GM23338 (cell line): Measurements from ENCODE around the gene AGAP1. TPM values are rescaled to one million over a fixed set of nuclear protein-coding genes. Genes with fewer than 3 reads are reported as not detected.

Experiments
- ATAC-seq: fragments of 200-7000 bp; cut with Tn5 transposase; 3 replicates; pipeline ENCODE4 v1.9.1; 2020
- DNase-seq: peaks from one replicate; pipeline ENCODE4 v3.0.0-alpha.2; 2015; ENCODE audit warnings: low spot score
- H2AFZ ChIP-seq: fragments of 200-600 bp; sonication (generic); 2 replicates; pipeline ENCODE4 v1.8.0; 2016; ENCODE audit warnings: antibody characterized with exemption, mild to moderate bottlenecking, moderate library complexity
- H3F3A ChIP-seq: fragments of 200-600 bp; sonication (generic); replicated peaks from 2 replicates; pipeline ENCODE4 v1.8.0; 2017; ENCODE audit warnings: antibody characterized with exemption, mixed run types, low read depth
- H3K27ac ChIP-seq: fragments of 200-600 bp; sonication (generic); 2 replicates; pipeline ENCODE4 v1.6.1; 2016; ENCODE audit warnings: low read depth
- H3K27me3 ChIP-seq: fragments of 200-600 bp; sonication (generic); 2 replicates; pipeline ENCODE4 v1.8.0; 2016; ENCODE audit warnings: mild to moderate bottlenecking, mixed run types, moderate library complexity; ENCODE audit not compliant: insufficient read depth
- H3K36me3 ChIP-seq: fragments of 200-600 bp; sonication (generic); 2 replicates; pipeline ENCODE4 v1.8.0; 2016; ENCODE audit warnings: mild to moderate bottlenecking; ENCODE audit not compliant: insufficient read depth
- H3K4me1 ChIP-seq: fragments of 200-600 bp; sonication (generic); 2 replicates; pipeline ENCODE4 v1.8.0; 2016; ENCODE audit warnings: mild to moderate bottlenecking, moderate library complexity; ENCODE audit not compliant: insufficient read depth
- H3K4me2 ChIP-seq: fragments of 200-600 bp; sonication (generic); 2 replicates; pipeline ENCODE4 v1.7.1; 2017; ENCODE audit warnings: mixed run types
- H3K4me3 ChIP-seq: fragments of 200-600 bp; sonication (generic); 2 replicates; pipeline ENCODE4 v1.6.1; 2016; ENCODE audit warnings: mixed run types
- H3K79me2 ChIP-seq: fragments of 200-600 bp; sonication (generic); replicated peaks from 2 replicates; pipeline ENCODE4 v1.8.0; 2017; ENCODE audit warnings: mild to moderate bottlenecking; ENCODE audit not compliant: insufficient read depth
- H3K9me2 ChIP-seq: fragments of 200-600 bp; sonication (generic); 2 replicates; pipeline ENCODE4 v1.8.0; 2017; ENCODE audit not compliant: insufficient read depth
- H4K20me1 ChIP-seq: fragments of 200-600 bp; sonication (generic); replicated peaks from 2 replicates; pipeline ENCODE4 v1.8.0; 2017; ENCODE audit warnings: mild to moderate bottlenecking; ENCODE audit not compliant: insufficient read depth
- H3K27ac Mint-ChIP-seq: 2 replicates; pipeline ENCODE4 v1.8.0; 2020; ENCODE audit warnings: inconsistent platforms, mild to moderate bottlenecking, moderate library complexity, mixed read lengths
- H3K27me3 Mint-ChIP-seq: 3 replicates; pipeline ENCODE4 v1.8.0; 2022; ENCODE audit warnings: low read depth, mild to moderate bottlenecking, moderate library complexity, mixed read lengths, inconsistent platforms; ENCODE audit not compliant: insufficient read depth, poor library complexity
- H3K36me3 Mint-ChIP-seq: 3 replicates; pipeline ENCODE4 v1.8.0; 2021; ENCODE audit warnings: low read depth, mild to moderate bottlenecking, inconsistent platforms, moderate library complexity, mixed read lengths
- H3K4me1 Mint-ChIP-seq: 3 replicates; pipeline ENCODE4 v1.8.0; 2020; ENCODE audit warnings: mild to moderate bottlenecking, inconsistent platforms, mixed read lengths
- H3K4me3 Mint-ChIP-seq: 3 replicates; pipeline ENCODE4 v1.8.0; 2021; ENCODE audit warnings: moderate library complexity, mild to moderate bottlenecking, inconsistent platforms, mixed read lengths
- H3K9me3 Mint-ChIP-seq: 3 replicates; pipeline ENCODE4 v1.8.0; 2020; ENCODE audit warnings: moderate library complexity, mild to moderate bottlenecking, inconsistent platforms, mixed read lengths
- CREB1 ChIP-seq: fragments of 250-450 bp; sonication (Bioruptor Pico); IDR thresholded peaks from 2 replicates; pipeline ENCODE4 v1.5.0; 2020; ENCODE audit warnings: low read depth, mild to moderate bottlenecking, moderate library complexity
- EZH2 ChIP-seq: fragments of 200-600 bp; sonication (generic); IDR thresholded peaks from one replicate; pipeline ENCODE4 v1.8.0; 2017; ENCODE audit warnings: antibody characterized with exemption, mild to moderate bottlenecking, low read depth; ENCODE audit not compliant: unreplicated experiment
- JUNB ChIP-seq: IDR thresholded peaks from one replicate; pipeline ENCODE4 v1.6.1; 2016; ENCODE audit warnings: antibody characterized with exemption; ENCODE audit not compliant: unreplicated experiment
- NANOG ChIP-seq: IDR thresholded peaks from 2 replicates; pipeline ENCODE4 v1.6.1; 2016; ENCODE audit warnings: antibody characterized with exemption, borderline replicate concordance
- POLR2AphosphoS5 ChIP-seq: IDR thresholded peaks from 2 replicates; pipeline ENCODE4 v1.6.1; 2016; ENCODE audit warnings: antibody characterized with exemption, low read depth
- STAT1 ChIP-seq: IDR thresholded peaks from one replicate; pipeline ENCODE4 v1.6.1; 2016; ENCODE audit warnings: antibody characterized with exemption; ENCODE audit not compliant: unreplicated experiment
- ZNF114 ChIP-seq: fragments of 250-450 bp; sonication (Bioruptor Pico); IDR thresholded peaks from 2 replicates; pipeline ENCODE4 v1.5.0; 2020; ENCODE audit warnings: mild to moderate bottlenecking, moderate library complexity
- ZNF331 ChIP-seq: fragments of 250-450 bp; sonication (Bioruptor Pico); IDR thresholded peaks from 2 replicates; pipeline ENCODE4 v1.5.0; 2020; ENCODE audit warnings: low read depth, mild to moderate bottlenecking, moderate library complexity
- polyA plus RNA-seq: library from polyadenylated mRNA; unstranded; fragments of >200 nt; fragmentation: Nextera tagmentation; extraction: Ambion mirVana; gene quantifications from 2 replicates; pipeline ENCODE4 v1.2.1, GENCODE V29; 2016
- total RNA-seq: library from RNA; depleted of rRNA; stranded (reverse); fragments of >200 nt; shearing (Covaris generic); gene quantifications from 2 replicates; pipeline ENCODE4 v1.2.3, GENCODE V29; 2014
- TF ChIP-seq, protein P1 (sequence below): IDR thresholded peaks from 2 replicates; pipeline ENCODE4 v1.6.1; 2016; ENCODE audit warnings: antibody characterized with exemption
- TF ChIP-seq, protein P2 (sequence below): IDR thresholded peaks from one replicate; pipeline ENCODE4 v1.6.1; 2018; ENCODE audit warnings: antibody characterized with exemption; ENCODE audit not compliant: unreplicated experiment

Gene AGAP1
- total and polyA plus RNA-seq, 2 experiments from 2014 or later = 13.3 to 27.9 TPM

DNA sequence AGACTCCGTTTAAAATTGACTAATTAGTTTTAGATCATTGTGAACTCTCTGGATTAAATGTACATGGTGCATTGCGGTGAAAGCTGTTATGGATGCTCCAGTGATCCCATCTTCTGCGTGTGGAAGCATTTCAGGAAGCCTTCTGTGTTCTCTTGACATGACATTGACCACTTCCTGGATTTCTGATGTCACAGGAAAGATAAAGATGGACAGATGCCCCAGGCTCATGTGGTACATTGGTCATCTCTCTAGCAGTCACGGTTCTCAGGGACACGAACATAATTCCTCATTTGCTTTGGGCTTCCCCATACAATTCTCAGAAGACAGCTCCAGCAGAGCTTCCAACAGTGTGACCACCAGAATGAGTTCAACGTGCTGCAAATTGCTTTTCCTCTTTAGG, 26.9 kb downstream of the AGAP1 start (continued):
- no peak for TF ChIP-seq JUNB
- TF ChIP-seq ZNF331 (CRISPR knock-in tag) = no peak
- TF ChIP-seq, protein P1, sequence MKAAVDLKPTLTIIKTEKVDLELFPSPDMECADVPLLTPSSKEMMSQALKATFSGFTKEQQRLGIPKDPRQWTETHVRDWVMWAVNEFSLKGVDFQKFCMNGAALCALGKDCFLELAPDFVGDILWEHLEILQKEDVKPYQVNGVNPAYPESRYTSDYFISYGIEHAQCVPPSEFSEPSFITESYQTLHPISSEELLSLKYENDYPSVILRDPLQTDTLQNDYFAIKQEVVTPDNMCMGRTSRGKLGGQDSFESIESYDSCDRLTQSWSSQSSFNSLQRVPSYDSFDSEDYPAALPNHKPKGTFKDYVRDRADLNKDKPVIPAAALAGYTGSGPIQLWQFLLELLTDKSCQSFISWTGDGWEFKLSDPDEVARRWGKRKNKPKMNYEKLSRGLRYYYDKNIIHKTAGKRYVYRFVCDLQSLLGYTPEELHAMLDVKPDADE = no peak
- no peak for TF ChIP-seq NANOG
- TF ChIP-seq, protein P2, sequence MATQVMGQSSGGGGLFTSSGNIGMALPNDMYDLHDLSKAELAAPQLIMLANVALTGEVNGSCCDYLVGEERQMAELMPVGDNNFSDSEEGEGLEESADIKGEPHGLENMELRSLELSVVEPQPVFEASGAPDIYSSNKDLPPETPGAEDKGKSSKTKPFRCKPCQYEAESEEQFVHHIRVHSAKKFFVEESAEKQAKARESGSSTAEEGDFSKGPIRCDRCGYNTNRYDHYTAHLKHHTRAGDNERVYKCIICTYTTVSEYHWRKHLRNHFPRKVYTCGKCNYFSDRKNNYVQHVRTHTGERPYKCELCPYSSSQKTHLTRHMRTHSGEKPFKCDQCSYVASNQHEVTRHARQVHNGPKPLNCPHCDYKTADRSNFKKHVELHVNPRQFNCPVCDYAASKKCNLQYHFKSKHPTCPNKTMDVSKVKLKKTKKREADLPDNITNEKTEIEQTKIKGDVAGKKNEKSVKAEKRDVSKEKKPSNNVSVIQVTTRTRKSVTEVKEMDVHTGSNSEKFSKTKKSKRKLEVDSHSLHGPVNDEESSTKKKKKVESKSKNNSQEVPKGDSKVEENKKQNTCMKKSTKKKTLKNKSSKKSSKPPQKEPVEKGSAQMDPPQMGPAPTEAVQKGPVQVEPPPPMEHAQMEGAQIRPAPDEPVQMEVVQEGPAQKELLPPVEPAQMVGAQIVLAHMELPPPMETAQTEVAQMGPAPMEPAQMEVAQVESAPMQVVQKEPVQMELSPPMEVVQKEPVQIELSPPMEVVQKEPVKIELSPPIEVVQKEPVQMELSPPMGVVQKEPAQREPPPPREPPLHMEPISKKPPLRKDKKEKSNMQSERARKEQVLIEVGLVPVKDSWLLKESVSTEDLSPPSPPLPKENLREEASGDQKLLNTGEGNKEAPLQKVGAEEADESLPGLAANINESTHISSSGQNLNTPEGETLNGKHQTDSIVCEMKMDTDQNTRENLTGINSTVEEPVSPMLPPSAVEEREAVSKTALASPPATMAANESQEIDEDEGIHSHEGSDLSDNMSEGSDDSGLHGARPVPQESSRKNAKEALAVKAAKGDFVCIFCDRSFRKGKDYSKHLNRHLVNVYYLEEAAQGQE = no peak
- no peak for TF ChIP-seq CREB1
- TF ChIP-seq EZH2 = no peak
- no peak for TF ChIP-seq ZNF114 (CRISPR knock-in tag)
- no peak for TF ChIP-seq STAT1
- no peak for TF ChIP-seq POLR2AphosphoS5

DNA sequence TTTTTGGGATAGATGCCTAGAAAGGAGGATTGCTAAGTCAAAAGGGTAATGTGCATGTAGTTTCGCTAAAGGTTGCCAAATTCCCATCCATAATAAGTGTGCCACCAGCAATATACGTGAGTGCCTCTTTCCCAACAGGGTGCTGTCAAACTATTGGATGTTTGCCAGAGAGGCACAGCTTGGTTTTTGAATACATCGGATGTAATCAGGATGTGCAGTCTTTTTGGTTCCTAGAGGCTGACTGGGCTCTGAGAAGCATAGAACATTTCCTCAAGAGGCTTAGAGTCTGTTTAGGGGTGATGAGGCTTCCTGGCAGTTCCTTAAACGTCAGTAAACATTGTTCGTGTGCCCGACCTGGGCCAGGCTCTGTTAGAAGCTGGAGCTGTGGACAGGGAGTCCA, 28.0 kb downstream of the AGAP1 start:
- Histone ChIP-seq H3K79me2 (peaks cover 88% of the 10 kb centered on the region), H3K4me2 (no peak overlapping the region), H3K27me3 (no peaks in the 10 kb centered on the region), H3K4me1 (peaks cover 9% of the 10 kb centered on the region), H4K20me1 (peaks cover 11% of the 10 kb centered on the region; the same call in 1 of the 2 replicates), H3K27ac (no peak overlapping the region), H3K9me2 (no peaks in the 10 kb centered on the region), H2AFZ (no peak overlapping the region), H3K36me3 (no peaks in the 10 kb centered on the region), H3F3A (no peaks in the 10 kb centered on the region), H3K4me3 (no peak overlapping the region)
- no peak for ATAC-seq
- no peak for DNase-seq
- H3K36me3 Mint-ChIP-seq = peaks cover 3% of the 10 kb centered on the region; the same call in 1 of the 3 replicates
- TF ChIP-seq CREB1 (no peak), ZNF114 (CRISPR knock-in tag) (no peak), POLR2AphosphoS5 (no peak)
- H3K27me3 Mint-ChIP-seq = peaks cover 5% of the 10 kb centered on the region
- no peak overlapping the region for H3K4me3 Mint-ChIP-seq
- H3K4me1 Mint-ChIP-seq = peaks cover 32% of the 10 kb centered on the region
- H3K27ac Mint-ChIP-seq = no peak overlapping the region
- H3K9me3 Mint-ChIP-seq = no peaks in the 10 kb centered on the region

DNA sequence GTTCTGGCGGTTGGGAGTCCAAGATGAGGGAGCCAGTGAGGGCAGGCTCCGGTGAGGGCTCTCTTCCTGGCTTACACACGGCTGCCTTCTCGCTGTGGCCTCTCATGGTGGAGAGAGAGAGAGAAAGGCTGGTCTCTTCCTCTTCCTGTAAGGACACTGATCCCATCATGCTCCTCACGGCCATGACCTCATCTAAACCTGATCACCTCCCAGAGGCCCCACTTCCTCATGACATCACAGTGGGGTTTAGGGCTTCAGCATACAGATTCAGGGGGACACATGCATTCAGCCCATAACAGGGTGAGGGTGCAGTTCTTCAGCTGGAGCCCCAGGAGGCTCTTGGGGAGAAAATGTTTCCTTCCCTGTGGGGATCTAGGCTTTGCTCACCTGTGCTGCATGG, 29.2 kb downstream of the AGAP1 start:
- Mint-ChIP-seq H3K36me3 (no peaks in the 10 kb centered on the region), H3K4me1 (peaks cover 36% of the 10 kb centered on the region)
- peaks cover 88% of the 10 kb centered on the region for H3K79me2 ChIP-seq

More for the DNA sequence above, 29.2 kb downstream of the AGAP1 start:
- H2AFZ ChIP-seq = no peak overlapping the region
- ATAC-seq (no peak), DNase-seq (no peak)
- H3K4me3 ChIP-seq = no peak overlapping the region
- Mint-ChIP-seq H3K4me3 (no peak overlapping the region), H3K27ac (no peak overlapping the region; the same call in 1 of the 2 replicates), H3K27me3 (peaks cover 5% of the 10 kb centered on the region), H3K9me3 (no peaks in the 10 kb centered on the region)
- peaks cover 22% of the 10 kb centered on the region; the same call in 1 of the 2 replicates for H4K20me1 ChIP-seq
- TF ChIP-seq STAT1 = no peak
- no peaks in the 10 kb centered on the region for H3K27me3 ChIP-seq
- no peak overlapping the region for H3K27ac ChIP-seq
- peaks cover 17% of the 10 kb centered on the region for H3K4me1 ChIP-seq
- no peak overlapping the region for H3K4me2 ChIP-seq
- H3K9me2 ChIP-seq = no peaks in the 10 kb centered on the region
- no peaks in the 10 kb centered on the region for H3F3A ChIP-seq
- H3K36me3 ChIP-seq = no peaks in the 10 kb centered on the region
